IPS-15b (cell line): ENCODE results near the gene GUCY1A1.

Experiments
- H3K27me3 ChIP-seq: one replicate; pipeline ENCODE4 v1.6.1; 2013; ENCODE audit warnings: low read length; ENCODE audit not compliant: control insufficient read depth, insufficient read depth
- H3K36me3 ChIP-seq: one replicate; pipeline ENCODE4 v1.6.1; 2013; ENCODE audit warnings: low read length; ENCODE audit not compliant: control insufficient read depth, insufficient read depth
- H3K4me1 ChIP-seq: one replicate; pipeline ENCODE4 v1.6.1; 2013; ENCODE audit warnings: mild to moderate bottlenecking, low read length; ENCODE audit not compliant: control insufficient read depth, insufficient read depth
- H3K4me3 ChIP-seq: one replicate; pipeline ENCODE4 v1.5.1; 2013; ENCODE audit warnings: low read depth, low read length
- H3K9ac ChIP-seq: one replicate; pipeline ENCODE4 v1.6.1; 2013; ENCODE audit warnings: low read depth, mild to moderate bottlenecking, low read length
- H3K9me3 ChIP-seq: one replicate; pipeline ENCODE4 v1.6.1; 2013; ENCODE audit warnings: mild to moderate bottlenecking, low read length; ENCODE audit not compliant: control insufficient read depth, insufficient read depth

The GUCY1A1 gene

GRCh38 chr4:155769090-155769489 lies 102.4 kb downstream of the GUCY1A1 start:
- peaks cover 4% of the 10 kb centered on the region for H3K4me1 ChIP-seq
- no peaks in the 10 kb centered on the region for H3K36me3 ChIP-seq
- H3K9ac ChIP-seq = no peak overlapping the region

DNA sequence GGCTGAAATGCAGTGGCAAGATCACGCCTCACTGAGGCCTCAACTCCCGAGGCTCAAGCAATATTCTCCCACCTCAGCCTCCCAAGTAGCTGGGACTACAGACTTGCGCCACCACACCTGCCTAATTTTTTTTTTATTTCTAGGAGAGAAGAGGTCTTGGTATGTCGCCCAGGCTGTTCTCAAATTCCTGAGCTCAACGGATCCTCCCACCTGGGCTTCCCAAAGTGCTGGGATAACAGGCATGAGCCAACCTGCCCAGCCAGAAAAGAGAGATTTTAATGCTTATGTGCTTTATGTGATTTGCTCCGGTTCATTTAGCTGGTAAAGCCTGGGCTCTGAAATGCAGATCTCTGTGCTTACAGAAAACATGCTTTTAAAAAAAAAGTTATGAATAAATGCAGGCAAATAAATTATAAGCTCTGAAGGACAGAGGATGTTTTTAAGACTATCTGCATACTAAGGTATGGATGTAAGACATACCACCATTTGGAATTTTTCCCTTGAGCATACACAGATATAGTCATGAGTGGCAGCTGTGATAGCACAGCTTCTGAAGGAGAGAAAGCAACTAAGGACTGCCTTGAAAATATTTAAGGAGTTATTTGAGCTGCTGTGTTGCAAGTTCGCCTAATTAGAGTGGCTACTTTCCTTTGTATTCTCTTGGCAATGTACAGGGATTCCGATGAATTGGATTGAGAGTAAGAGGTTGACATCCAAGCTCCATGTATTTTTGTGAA lies 106.0 kb downstream of the GUCY1A1 start:
- Histone ChIP-seq H3K9me3 (no peaks in the 10 kb centered on the region), H3K4me3 (no peak overlapping the region), H3K27me3 (no peaks in the 10 kb centered on the region), H3K9ac (no peak overlapping the region), H3K36me3 (no peaks in the 10 kb centered on the region), H3K4me1 (peaks cover 8% of the 10 kb centered on the region)

More at GRCh38 chr4:155769090-155769489, 102.4 kb downstream of the GUCY1A1 start:
- H3K4me3 ChIP-seq = no peak overlapping the region
- H3K27me3 ChIP-seq = no peaks in the 10 kb centered on the region
- no peaks in the 10 kb centered on the region for H3K9me3 ChIP-seq

DNA sequence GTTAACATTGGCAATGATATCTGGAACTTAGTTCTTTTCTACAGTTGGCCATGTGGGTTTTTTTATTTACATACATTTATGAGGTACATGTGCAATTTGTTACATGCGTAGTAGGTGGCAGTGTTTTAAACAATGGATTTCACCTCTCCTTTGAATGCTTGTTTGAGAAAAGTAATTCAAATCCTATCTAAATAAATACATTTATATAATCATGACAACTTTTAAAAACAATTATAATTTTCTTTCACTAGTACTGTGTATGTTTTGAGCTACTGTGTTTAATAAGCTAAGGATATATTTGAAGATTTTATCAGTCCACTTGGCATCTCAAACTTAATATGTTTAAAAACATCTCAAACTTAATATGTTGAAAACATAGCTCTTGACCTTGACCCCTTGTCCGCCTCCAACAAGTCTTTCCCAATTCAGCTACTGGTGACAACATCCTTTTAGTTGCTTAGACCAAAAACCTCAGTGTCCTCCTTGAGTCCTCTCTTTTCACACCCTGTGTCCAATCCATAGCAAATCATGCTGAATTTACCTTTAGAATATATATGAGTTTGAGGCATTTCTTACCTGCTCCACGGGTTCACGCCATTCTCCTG lies 106.7 kb downstream of the GUCY1A1 start:
- Histone ChIP-seq H3K27me3 (no peaks in the 10 kb centered on the region), H3K36me3 (no peaks in the 10 kb centered on the region), H3K9me3 (no peaks in the 10 kb centered on the region), H3K9ac (no peak overlapping the region), H3K4me1 (peaks cover 11% of the 10 kb centered on the region), H3K4me3 (no peak overlapping the region)

DNA sequence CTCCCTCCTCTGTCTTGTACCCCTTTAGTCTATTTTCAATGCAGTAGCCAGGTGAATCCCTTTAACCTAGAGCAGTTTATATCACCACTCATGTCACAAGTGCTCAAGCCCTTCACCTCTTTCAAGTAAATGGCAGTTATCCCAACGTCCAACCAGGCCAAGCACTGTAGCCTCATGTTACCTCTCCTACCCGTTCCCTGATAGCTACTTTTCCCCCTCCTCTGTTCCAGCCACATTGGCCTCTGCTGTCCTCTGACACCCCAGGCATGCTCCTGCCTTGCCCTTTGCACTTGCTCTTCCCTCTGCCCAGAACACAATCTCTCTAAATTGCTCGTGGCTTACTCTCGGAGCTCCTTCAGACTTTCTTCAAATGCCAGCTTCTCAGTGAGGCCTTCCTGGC lies 107.4 kb downstream of the GUCY1A1 start:
- no peaks in the 10 kb centered on the region for H3K36me3 ChIP-seq
- no peak overlapping the region for H3K9ac ChIP-seq
- H3K27me3 ChIP-seq = no peaks in the 10 kb centered on the region
- H3K4me3 ChIP-seq = no peak overlapping the region
- no peaks in the 10 kb centered on the region for H3K9me3 ChIP-seq
- peaks cover 8% of the 10 kb centered on the region for H3K4me1 ChIP-seq

DNA sequence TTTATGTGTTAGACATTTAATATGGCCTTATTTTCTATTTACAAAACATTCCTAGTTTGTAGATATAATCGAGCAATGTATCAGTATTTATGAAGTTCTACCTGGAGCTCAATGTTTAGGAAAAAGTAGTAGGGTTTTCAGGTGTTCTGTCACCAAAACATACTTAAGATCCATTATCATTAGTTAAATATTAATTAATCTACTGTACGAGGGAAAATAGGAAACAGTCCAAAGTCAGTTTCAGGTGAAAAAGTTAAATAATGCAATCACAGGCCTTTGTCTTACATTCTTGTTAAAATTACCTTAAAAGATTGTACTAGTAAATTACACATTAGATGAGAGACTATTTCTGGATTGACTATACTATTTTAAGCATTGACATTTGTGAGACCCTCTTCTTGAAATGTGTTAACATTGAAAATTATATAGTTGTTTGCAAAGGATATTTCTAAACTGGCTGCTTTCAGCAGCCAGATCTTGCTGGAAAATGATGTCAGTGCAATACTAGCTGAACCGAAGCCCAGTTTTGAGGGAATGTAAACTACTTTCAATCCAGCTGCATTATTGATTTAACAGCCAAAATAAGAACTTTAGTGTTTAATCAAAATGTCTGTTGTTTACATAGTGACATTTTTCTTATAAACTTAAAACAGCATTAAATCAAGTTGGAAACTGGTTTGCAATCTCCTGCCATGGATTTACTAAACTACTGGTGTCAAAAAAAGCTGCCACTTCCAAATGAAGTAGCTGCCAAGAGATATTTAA lies 111.5 kb downstream of the GUCY1A1 start:
- H3K9me3 ChIP-seq = no peaks in the 10 kb centered on the region
- H3K4me1 ChIP-seq = peaks cover 9% of the 10 kb centered on the region
- no peak overlapping the region for H3K4me3 ChIP-seq
- H3K9ac ChIP-seq = no peak overlapping the region
- no peaks in the 10 kb centered on the region for H3K36me3 ChIP-seq
- H3K27me3 ChIP-seq = no peaks in the 10 kb centered on the region

DNA sequence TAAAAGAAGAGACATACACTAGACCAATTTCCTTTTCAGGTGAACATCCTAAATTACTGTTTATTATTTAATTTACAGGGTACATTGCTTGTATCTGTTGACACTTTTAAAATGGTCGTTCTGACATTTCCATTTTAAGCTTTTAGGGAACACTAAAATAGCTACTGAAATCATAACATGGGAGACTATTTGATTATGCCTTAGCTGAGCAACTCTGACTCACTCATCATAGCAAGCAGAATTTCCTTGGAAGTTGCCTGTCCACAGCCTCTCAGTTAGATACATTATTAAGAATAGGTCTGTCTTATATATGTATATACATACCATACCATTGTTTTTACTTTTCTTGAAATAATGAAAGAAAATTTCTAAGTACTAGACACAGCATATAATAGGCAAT lies 114.1 kb downstream of the GUCY1A1 start:
- H3K27me3 ChIP-seq = no peaks in the 10 kb centered on the region
- H3K36me3 ChIP-seq = no peaks in the 10 kb centered on the region
- H3K9me3 ChIP-seq = no peaks in the 10 kb centered on the region
- H3K9ac ChIP-seq = no peak overlapping the region
- peaks cover 9% of the 10 kb centered on the region for H3K4me1 ChIP-seq
- no peak overlapping the region for H3K4me3 ChIP-seq

DNA sequence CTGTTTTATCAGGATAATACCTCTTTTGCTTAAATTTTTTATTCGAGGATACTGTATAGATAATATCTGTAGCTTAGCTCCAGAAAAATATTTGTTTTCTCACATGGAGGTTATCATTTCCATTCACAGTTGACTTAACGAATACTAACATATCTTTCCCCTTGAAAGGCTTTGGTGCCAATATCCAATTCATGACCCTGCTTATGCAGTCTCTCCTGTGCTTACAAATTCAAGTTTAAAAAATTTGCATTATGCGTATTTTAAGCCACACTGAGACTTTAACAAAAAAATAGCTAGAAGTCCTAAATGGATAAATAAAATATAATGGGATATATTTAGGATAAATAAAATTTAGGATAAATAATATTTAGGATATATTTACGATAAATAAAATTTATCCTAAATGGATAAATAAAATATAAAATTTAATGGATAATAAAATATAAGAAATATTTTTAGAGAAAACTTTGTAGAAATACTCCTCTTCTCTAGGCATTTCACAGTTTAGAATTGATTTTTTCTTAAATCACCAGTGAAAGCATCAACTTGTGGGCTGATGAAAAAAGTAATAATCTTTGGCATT lies 114.7 kb downstream of the GUCY1A1 start:
- no peaks in the 10 kb centered on the region for H3K36me3 ChIP-seq
- peaks cover 9% of the 10 kb centered on the region for H3K4me1 ChIP-seq
- H3K27me3 ChIP-seq = no peaks in the 10 kb centered on the region
- H3K9me3 ChIP-seq = no peaks in the 10 kb centered on the region
- H3K9ac ChIP-seq = no peak overlapping the region
- H3K4me3 ChIP-seq = no peak overlapping the region
